MM.1S (cell line): ENCODE results near the gene PRF1.
"Not testable (repeated sequence)": the region's sequence is repeated elsewhere in the genome, so short reads cannot be mapped to it uniquely, and the experiment has no call there.

Experiments used
- CTCF ChIP-seq: fragments of 300-600 bp; sonication (generic); IDR thresholded peaks from 2 replicates; pipeline ENCODE4 v1.5.1; 2016; ENCODE audit warnings: antibody characterized with exemption, low read length, mixed read lengths
- EZH2 ChIP-seq: fragments of 300-600 bp; sonication (generic); optimal IDR thresholded peaks from 2 replicates; pipeline ENCODE3; 2017; ENCODE audit warnings: low read depth, mild to moderate bottlenecking, antibody characterized with exemption, low read length, mixed read lengths
- EZH2phosphoT487 ChIP-seq: fragments of 300-600 bp; sonication (generic); IDR thresholded peaks from 2 replicates; pipeline ENCODE4 v1.6.1; 2018; ENCODE audit warnings: antibody characterized with exemption, low read length

DNA sequence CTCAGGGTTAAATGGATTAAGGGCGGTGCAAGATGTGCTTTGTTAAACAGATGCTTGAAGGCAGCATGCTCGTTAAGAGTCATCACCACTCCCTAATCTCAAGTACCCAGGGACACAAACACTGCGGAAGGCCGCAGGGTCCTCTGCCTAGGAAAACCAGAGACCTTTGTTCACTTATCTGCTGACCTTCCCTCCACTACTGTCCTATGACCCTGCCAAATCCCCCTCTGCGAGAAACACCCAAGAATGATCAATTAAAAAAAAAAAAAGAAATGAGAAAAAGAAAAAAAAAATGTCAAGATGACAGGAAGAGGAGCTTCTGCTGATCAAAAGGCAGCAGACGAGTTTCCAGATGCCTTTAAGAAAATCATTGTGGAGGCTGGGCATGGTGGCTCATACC is 29.2 kb upstream of the PRF1 start:
- TF ChIP-seq CTCF, EZH2, EZH2phosphoT487: not testable (repeated sequence)
